Renal cortical epithelial cell (primary cell): ENCODE measurements around the gene CLEC2L. TPM values are rescaled to one million over a fixed set of nuclear protein-coding genes. Genes with fewer than 3 reads are reported as not detected.
A peak's percentile ranks its signal among the peaks of the same experiment; 100 is the strongest.
"Not testable (repeated sequence)": the region's sequence is repeated elsewhere in the genome, so short reads cannot be mapped to it uniquely, and the experiment has no call there.

Experiments
- DNase-seq: peaks from one replicate; pipeline ENCODE4 v3.0.0-alpha.2; 2011; ENCODE audit warnings: low read depth
- total RNA-seq: library from RNA; depleted of rRNA; stranded (reverse); fragments of >200 nt; gene quantifications from 2 replicates; pipeline ENCODE4 v1.2.3, GENCODE V29; 2014

The CLEC2L gene
- total RNA-seq, 1 donor from 2014 or later, result not detected

DNA sequence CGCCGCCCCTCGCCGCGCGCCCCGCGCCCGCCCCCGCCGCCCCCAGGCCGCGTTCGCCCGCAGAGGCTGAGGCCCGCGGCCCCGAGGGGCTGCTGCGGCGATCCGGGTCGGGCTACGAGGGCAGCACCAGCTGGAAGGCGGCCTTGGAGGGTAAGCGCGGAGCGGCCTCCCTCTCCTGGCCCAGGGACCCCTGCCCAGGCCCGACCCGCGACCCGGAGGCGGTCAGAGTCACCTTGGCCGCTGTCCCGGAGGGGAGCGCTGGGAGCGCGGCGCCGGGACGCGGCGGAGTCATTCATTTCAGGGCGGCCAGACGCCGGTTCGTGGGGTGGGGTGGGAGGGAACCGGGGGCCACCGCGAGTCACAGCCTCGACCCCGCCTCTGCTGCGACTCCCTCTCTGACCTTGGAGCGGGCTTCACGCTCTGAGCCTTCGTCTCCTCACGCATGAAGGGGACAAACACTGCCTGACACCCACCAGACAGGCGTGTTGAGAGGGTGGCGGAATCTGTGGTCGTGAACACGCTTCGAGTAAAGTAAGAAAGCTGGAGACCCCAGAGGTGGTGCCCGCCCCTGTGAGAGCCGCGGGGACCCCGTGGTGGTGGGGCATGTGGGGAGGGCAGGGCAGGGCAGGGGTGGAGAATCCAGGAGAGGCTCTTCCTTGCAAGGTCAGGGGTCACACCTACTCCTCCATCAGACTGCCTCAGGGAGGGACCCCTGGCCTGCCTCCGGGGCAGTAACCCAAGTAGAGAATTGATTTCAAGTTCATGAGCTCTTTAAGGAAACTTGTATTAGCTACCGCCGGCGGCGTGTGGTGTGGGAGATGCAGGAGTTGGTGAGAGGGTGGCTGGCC, 707 bp downstream of the CLEC2L start:
- no peak for DNase-seq

DNA sequence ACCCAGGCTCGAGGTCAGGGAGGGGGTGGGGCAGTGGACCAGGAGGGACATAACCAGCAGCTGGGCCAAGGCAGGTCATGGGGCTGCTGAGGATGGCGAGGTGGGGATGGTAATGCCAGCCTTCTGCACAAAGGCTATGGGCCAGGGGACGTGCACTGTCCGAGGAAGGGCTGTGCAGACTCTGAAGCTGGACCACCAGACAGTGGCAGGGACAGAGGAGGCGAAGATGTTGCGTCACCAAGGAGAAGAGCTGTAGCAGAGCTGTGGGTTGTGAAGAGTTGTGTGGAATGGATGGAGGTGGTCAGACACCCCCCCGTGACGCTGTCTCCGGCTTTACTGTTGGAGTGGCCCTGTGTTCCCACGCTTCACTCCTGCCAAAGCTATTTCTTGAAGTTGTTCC, 1.8 kb downstream of the CLEC2L start:
- DNase-seq, result no peak

DNA sequence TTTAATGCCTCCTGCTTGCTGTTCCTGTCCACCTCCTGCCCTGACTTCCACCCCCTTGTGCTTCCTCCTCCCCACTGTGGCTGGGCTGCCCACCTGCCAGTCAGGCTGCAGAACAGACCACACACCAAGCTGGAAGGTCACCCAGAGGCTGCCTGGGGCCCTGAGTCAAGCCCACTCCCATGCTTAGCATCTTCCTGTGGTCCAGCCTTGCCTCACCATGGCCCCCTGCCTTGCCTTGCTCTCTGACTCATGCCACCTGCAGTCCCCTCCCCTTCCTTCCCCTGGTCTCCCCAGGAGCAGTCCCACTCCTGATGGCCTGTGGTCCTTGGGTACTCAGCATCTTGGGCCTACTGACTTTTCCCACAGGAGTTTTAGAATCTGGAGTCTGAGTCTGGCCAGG, 2.3 kb downstream of the CLEC2L start:
- DNase-seq, result no peak

DNA sequence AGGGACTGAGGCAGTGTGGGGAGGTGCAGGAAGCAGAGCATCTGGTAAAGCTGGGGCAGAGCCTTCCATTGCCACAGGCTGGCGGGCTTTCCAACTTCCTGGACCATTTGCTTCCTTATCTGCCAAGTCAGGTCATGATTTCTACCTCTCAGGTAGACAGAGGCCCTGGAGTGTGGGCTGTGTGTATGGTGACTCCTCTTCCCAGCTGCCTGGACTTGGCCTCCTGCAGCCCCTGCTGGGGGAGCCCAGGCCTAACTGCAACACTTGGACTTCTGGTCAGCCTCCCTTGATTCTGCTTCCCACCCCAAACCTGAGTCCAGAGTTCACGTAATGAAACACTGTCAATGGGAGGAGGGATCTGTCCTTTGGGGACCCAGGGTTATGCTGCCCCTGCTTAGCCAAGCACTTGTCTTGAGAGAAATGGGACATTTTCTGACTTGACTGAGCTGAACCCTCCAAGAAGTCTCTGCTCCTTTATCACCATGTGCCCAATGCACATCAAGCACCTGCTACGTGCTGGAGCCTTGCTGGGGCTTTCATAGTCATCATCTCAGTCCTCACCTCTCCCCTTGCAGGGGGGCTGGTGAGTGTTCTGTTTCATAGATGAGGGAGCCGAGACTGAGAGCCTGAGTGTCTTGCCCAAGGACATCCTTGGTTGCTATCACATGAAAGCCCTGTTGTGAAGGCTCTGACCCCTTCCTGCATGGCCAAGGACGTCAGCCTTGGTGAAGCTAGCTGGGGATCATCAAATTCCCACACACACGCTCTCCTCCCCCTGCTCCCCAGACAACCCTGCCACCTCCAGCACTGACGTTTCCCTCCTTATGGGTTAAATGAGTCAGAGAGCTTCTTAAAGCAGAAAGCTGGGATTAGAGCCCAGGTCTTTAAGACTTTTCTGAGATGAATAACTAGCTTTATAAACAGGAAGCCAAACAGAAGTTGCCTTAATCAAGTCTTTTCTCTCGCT, 3.4 kb downstream of the CLEC2L start:
- DNase-seq, result peak; percentile 19

DNA sequence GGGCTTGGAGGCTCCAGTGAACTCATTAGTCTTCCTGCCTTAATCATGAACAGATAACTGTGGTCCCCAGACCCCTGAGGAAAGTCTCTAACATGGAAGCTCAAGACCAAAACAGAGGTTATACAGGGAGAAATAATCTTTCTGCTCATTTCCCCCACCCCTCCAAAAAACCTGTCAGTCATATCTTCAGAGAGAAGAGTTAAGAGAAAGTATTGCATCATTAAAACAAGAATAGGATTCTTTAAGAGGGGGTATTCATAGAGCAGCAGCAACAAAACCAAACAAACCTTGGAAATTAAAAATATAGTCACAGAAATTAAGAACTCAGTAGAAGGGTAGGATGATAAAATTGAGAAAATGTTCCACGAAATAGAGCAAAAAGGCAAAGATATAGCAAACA, 7.6 kb downstream of the CLEC2L start:
- DNase-seq, result no peak

DNA sequence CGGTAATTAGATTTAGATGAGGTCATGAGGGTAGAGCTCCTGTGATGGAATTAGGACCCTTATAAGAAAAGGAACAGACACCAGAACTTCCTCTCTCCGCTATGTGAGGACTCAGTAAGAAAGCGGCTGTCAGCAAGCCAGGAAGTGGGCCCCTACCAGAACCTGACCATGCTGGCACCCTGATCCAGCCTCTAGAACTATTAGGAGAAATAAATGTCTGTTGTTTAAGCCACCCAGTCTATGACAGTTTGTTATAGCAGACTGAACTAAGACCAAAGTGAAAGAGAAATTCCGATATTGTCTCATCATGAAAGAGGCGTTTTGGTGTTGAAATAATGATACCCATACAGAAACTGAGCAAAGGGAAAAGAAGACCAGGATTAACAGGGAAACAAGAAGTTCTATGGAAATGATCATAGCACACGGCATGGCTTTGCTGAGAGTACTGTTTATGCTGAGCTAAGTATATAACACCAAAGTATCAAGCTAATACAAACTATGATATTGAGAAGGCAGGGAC, 9.2 kb downstream of the CLEC2L start:
- no peak for DNase-seq

DNA sequence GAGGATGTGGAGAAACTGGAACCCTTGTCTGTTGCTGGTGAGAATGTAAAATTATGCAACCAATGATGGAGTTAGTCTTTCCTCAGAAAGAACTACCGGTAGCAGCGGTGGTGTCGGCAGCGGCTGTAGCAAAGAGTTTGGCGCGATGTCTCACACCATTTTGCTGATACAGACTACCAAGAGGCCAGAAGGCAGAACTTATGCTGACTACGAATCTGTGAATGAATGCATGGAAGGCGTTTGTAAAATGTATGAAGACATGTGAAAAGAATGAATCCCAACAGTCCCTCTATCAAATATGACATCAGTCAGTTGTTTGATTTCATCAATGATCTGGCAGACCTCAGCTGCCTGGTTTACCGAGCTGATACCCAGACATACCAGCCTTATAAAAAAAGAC, 10.6 kb downstream of the CLEC2L start:
- no peak for DNase-seq

DNA sequence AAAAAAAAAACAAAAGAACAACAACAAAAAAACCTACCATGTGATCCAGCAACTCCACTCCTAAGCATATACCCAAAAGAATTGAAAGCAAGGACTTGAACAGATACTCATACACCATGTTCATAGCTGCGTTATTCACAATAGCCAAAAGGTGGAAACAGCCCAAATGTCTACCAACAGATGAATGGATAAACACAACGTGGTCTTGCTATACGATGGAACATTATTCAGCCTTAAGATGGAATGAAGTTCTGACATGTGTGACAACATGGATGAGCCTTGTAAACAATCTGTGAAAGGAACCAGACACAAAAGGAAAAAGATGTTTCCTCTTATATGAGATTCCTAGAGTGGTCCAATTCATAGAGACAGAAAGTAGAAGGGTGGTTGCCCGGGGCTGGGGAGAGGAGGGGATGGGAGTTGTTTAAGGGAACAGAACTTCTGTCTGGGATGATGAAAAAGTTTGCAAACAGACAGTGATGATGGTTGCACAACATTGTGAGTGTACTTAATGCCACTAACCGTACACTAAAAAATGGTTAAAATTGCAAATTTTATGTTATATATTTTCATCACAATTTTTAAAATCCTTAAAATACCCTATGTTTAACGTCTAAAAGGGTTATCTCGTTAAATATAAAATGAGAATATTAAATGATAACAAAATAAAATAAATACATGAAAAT, 11.6 kb downstream of the CLEC2L start:
- no peak for DNase-seq

DNA sequence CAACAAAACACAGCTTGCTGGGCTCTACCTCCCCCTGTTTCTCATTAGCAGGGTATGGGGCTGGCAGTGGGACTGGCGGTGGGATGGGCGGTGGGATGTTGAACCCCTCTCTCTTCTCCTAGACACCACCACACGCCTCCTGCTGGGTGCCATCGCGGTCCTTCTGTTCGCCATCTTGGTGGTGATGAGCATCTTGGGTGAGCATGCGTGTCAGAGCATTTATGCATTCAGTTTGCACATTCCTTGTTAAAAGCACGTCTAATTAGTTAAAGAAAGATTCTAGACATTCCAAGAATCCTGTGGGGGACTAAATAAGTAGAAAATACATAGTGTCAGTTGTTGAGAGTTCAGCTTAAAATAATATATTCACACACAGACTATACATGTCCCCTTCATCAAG, 12.7 kb downstream of the CLEC2L start:
- DNase-seq, result no peak

DNA sequence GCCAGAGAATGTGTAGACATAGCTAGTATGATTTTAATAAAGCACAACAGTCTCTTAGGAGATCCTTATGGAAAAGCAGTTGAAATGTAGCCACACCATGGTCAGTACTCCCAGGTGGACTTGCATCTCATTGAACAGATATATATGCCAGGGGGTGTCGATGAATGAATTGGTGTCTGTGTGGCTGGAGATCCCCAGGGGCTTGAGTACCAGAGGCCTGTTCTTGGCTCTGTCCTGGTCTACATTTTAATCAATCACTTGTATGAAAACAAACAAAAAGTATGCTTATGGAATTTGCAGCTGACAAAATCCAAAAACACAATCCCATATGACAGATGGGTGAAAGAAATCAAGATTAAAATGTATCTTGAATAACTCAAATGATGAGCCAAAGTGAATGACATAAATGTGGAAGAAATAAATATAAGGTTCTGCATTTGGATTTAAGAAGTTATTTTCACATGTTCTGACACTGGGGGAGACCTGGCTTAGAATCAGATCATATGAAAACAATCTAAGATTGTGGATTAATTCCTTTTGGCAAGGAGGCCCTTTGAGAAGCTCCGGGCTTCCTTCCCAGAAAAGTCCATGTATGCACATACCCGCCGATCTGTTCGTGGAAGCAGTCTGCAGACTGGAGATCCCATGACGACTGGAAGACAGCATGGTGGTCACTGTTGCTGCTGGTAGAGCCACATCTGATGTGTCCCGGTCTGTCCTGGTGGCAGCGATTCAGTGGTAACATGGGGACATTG, 15.6 kb downstream of the CLEC2L start:
- DNase-seq, result no peak

DNA sequence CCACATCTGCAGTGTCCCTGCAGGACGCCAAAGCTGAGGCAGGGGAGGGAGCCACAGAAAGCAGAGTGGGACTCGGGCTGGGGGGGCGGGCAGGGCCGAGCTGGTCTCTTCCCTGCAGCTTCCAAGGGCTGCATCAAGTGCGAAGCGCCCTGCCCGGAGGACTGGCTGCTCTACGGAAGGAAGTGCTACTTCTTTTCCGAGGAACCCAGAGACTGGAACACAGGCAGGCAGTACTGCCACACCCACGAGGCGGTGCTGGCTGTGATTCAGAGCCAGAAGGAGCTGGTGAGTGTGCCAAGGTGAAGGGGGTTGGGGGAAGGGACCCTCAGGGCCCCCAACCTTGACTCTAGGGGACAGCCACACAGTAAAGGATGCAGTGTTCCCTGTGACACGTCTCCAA, 16.7 kb downstream of the CLEC2L start:
- DNase-seq, result no peak

DNA sequence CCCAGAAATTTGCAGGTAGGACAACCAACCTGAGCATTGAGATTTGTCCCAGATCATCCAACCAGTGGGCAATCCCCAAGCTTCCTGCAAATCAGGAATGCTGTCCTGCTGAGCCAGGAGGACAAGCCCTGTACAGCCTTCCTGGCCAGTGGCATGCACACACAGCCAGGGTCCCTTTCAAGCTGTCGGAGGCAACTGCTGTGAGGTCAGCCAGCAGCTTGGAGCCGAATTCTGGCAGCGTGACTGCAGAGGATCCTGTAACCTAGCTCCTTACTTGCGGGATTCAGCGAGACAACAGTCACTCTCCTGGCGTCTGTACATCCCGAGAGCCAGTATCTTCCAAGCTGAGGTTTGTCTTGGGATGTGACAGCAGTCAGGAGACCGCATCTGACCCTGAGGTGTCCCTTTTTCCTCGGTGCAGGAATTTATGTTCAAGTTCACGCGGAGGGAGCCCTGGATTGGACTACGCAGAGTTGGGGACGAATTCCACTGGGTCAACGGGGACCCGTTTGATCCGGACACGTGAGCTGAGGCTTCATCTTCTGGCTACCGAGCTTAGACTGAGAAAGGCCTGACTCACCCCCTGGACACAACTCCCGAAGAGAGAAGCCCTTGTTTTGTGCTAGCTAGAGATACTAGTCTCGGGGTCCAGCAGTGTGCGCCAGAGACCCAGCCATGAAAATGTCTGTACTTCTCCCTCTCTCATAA, 18.3 kb downstream of the CLEC2L start:
- DNase-seq, result no peak

DNA sequence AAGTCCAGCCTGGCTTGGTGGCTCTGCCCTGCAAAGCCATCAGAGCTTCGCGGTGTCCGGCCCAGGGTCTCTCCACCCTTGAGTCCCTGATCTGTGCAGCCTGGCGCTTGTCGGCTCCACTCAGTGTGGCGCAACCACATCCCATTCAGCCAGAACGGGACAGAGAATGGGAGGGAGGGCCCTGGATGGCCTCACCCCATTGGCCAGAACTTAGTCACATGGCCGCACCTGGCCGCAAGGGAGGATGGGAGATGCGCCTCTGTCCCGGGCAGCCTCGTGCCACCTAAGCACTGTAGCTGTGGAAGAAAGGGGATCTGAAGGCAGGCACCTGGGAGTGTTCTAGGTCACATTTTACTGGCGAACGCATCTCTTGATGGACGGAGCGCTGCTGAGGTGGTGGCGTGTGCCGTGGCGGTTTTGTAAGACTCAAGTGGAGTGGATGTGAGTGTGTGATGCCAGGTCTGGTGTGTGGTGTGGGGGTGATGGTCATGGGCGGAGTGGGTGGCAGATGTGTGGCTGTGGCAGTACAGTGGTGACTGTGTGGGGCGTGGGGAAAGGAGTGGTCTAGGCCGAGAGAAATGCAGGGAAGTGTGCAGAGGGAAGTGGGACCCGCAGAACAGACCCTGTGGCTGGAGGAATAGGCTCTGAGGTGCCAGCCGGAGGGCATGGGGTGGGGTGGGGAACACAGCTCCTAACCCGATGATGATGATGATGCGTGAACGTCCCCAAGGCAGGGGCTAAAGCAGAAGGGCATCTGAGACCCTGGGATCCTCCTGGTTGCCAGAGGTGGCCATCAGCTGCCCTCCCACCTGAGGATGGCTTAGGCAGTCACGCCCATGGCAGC, 19.0 kb downstream of the CLEC2L start:
- no peak for DNase-seq

DNA sequence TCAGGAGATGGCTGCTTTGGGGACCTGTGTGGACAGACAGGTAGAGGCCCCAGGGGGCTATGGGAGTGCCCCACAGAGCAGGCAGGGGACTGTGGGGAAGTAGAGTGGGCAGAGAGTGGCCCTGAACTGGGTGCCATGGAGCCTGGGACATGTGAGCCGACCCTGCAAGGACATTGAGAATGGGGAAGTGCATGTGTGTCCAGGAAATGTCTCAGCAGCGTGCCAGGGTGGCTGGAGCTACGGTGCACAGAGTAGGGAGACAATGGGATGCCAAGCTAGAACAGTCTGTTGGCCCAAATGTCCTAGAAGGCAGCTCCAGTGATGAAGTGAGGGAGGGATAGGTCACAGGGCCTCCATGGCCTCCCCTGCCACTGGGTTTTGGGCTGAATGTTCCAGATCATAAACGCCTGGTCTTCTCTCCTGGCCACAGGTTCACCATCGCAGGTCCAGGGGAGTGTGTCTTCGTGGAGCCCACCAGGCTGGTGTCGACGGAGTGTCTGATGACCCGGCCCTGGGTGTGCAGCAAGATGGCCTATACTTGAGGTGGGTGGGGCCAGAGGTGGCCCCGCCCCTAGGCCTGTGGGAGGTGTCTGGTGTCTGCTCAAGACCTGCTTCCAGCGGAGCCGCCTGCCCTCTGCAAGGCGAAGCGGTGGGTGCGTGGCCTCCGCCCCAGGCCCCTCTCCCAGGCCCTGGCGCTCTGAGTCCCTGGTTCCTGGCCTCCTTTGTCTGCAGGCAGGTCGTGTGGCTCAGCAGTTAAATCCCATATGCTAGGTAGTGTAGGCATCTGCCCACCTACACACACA, 20.5 kb downstream of the CLEC2L start:
- DNase-seq, result no peak

DNA sequence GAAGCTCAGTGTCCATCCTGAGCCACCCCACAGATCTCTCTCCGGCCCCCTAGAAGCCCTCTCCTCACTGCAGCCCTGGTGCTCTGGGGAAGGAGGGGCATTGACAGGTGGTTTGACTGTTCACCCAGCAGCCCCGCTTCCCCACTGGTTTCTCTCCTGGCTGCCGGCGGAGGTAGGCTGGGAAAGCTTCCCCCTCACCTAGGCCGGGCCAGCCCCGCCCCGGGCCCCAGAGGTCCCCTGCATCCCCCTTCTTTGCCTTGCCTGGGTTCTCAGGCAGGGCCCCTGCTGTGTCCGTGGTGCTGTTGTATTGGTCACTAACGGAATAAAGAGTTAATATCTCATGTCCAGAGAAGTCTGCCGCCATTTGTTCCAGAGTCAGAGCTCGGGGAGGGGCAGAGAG, 21.2 kb downstream of the CLEC2L start:
- DNase-seq, result no peak

DNA sequence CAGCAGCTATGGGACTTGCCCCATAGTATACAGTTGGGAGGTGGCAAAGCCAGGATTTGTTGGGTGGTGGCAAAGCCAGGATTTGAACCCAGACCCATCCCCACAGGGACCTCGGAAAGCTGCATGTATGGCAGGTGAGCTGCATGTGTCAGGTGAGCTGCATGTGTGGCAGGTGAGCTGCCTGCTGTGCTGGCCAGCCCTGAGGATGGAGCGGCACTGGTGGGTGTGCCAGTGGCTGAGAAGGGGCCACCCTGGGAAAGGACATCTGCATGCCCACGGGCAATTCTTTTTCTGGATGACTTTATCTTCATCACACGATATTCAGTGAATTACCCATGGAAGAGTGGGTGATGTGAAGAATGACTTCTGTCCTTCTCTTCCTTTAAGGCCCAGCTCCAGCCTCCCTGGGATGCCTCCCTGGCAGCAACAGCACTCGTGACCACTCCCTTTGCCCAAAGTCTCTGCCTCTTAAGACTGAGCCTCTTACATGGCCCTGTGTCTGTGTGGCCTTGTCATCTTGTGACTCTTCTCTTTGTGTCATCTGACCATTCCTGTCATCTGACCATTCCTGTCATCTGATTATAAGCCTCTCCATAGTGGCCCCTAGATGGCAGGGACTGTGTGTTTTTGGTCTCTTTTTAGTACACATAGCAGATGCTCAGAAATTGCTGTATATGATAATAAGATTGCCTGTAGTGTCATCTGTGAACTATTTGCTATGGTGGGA, 25.0 kb downstream of the CLEC2L start:
- DNase-seq, result no peak

DNA sequence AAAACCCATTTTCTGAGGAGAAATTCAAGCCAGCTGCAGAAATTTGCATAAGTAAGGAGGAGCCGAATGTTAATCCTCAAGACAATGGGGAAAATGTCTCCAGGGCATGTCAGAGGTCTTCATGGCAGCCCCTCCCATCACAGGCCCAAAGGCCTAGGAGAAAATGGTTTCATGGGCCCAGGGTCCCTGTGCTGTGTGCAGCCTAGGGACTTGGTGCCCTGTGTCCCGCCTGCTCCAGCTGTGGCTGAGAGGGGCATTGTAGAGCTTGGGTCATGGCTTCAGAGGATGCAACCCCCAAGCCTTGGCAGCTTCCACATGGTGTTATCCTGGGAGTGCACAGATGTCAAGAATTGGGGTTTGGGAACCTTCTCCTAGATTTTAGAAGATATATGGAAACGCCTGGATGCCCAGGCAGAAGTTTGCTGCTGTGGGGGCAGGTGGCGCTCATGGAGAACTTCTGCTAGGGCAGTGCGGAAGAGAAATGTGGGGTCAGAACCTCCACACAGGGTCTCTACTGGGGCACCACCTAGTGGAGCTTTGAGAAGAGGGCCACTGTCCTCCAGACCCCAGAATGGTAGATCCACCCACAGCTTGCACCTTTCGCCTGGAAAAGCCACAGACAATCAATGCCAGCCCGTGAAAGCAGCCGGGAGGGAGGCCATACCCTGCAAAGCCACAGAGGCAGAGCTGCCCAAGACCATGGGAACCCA, 30.7 kb downstream of the CLEC2L start:
- DNase-seq, result not testable (repeated sequence)
